MCF 10A (cell line): ENCODE measurements around the gene TSEN34. TPM values are rescaled to one million over a fixed set of nuclear protein-coding genes. Genes with fewer than 3 reads are reported as not detected.

Experiments
- BruUV-seq: library from RNA; stranded (reverse); fragments of 400-500 nt; replicated peaks from 2 replicates; lab custom pipeline; 2021; lab: Mats Ljungman, UMichigan
- CTCF ChIA-PET: fragments of 300-600 bp; sonication (Branson Sonifier 250); formaldehyde crosslinking; extraction: SDS; loops from one replicate; lab custom pipeline; 2021; ENCODE audit warnings: antibody characterized with exemption, inconsistent platforms; lab: Yijun Ruan, JAX
- POLR2A ChIA-PET: fragments of 300-600, 350-650 bp; sonication (Branson Sonifier 250); formaldehyde crosslinking; extraction: SDS; loops from one replicate; lab custom pipeline; 2020; ENCODE audit warnings: antibody characterized with exemption, inconsistent platforms; lab: Yijun Ruan, JAX
- DNase-seq: peaks from one replicate; pipeline ENCODE4 v3.0.0-alpha.2; 2018; ENCODE audit not compliant: unreplicated experiment
- H3K27ac Mint-ChIP-seq: one replicate; pipeline ENCODE4 v1.8.0; 2022; ENCODE audit warnings: mild to moderate bottlenecking, low read depth, mixed read lengths; ENCODE audit not compliant: unreplicated experiment
- H3K27me3 Mint-ChIP-seq: one replicate; pipeline ENCODE4 v1.8.0; 2022; ENCODE audit warnings: mixed read lengths; ENCODE audit not compliant: insufficient read depth, unreplicated experiment
- H3K36me3 Mint-ChIP-seq: one replicate; pipeline ENCODE4 v1.8.0; 2022; ENCODE audit warnings: mild to moderate bottlenecking, moderate library complexity, mixed read lengths; ENCODE audit not compliant: insufficient read depth, unreplicated experiment
- H3K4me1 Mint-ChIP-seq: one replicate; pipeline ENCODE4 v1.8.0; 2022; ENCODE audit warnings: mixed read lengths; ENCODE audit not compliant: insufficient read depth, unreplicated experiment
- H3K4me3 Mint-ChIP-seq: one replicate; pipeline ENCODE4 v1.8.0; 2022; ENCODE audit warnings: mild to moderate bottlenecking, moderate library complexity, mixed read lengths; ENCODE audit not compliant: unreplicated experiment
- H3K9me3 Mint-ChIP-seq: one replicate; pipeline ENCODE4 v1.8.0; 2022; ENCODE audit warnings: mixed read lengths; ENCODE audit not compliant: unreplicated experiment
- CTCF ChIP-seq: fragments of 200-600 bp; IDR thresholded peaks from one replicate; pipeline ENCODE4 v1.8.0; 2022; ENCODE audit warnings: antibody characterized with exemption, mild to moderate bottlenecking; ENCODE audit not compliant: unreplicated experiment
- intact Hi-C: fragments of 100-400 bp; cut with micrococcal nuclease; formaldehyde crosslinking; loops from 2 replicates; pipeline ENCODE4 v1.14.1; 2022
- total RNA-seq: library from RNA; stranded (reverse); gene quantifications from 2 replicates; pipeline ENCODE4 v1.2.3, GENCODE V29; 2022

The TSEN34 gene
- total RNA-seq, 1 experiment from 2014 or later = 40.1 TPM

GRCh38 chr19:54172471-54173358 lies 18.4 kb upstream of the TSEN34 start, which contains the start of gene TMC4:
TSS of gene TMC4 (minus strand) at chr19:54173160. CDS start at chr19:54173117, 43 bp downstream.
- intact Hi-C loops = no loop called here
- Mint-ChIP-seq H3K9me3 (no peaks in the 10 kb centered on the region), H3K4me3 (peak within 1 kb of the TSS; percentile 69), H3K4me1 (peaks cover 6% of the 10 kb centered on the region), H3K27ac (peak within 1 kb of the TSS; percentile 85), H3K27me3 (no peaks in the 10 kb centered on the region), H3K36me3 (peaks cover 23% of the 10 kb centered on the region)
- POLR2A ChIA-PET = interaction anchor here (0.7 to 2.2 kb wide), 12 partner anchors 13 to 276 kb away, joined by 3 to 24 read pairs (median 5); partner anchors contain the start of genes CNOT3, LENG1, LENG8 and MBOAT7
- peak; percentile 33 for TF ChIP-seq CTCF
- BruUV-seq = no TSS peak
- peak; percentile 76 for DNase-seq
- CTCF ChIA-PET = interaction anchor here (0.6 to 2.2 kb wide), 12 partner anchors 7 to 1467 kb away, joined by 3 to 11 read pairs (median 3); partner anchors contain the start of gene MBOAT7

GRCh38 chr19:54173359-54173699 lies 17.8 kb upstream of the TSEN34 start:
- intact Hi-C loops = no loop called here
- Mint-ChIP-seq H3K4me3 (no peak overlapping the region), H3K27me3 (no peaks in the 10 kb centered on the region), H3K4me1 (peaks cover 6% of the 10 kb centered on the region), H3K9me3 (no peaks in the 10 kb centered on the region), H3K36me3 (peaks cover 29% of the 10 kb centered on the region), H3K27ac (no peak overlapping the region)
- no peak for DNase-seq
- peak; percentile 1 for TF ChIP-seq CTCF
- no TSS peak for BruUV-seq
- CTCF ChIA-PET = interaction anchor here (0.6 to 2.2 kb wide), 9 partner anchors 8 to 1467 kb away, joined by 3 to 11 read pairs (median 4); partner anchors contain the start of gene MBOAT7
- POLR2A ChIA-PET = interaction anchor here (0.6 to 2.2 kb wide), 12 partner anchors 14 to 276 kb away, joined by 3 to 24 read pairs (median 5); partner anchors contain the start of genes CNOT3, LENG1, LENG8 and MBOAT7

GRCh38 chr19:54173951-54174834 lies 16.9 kb upstream of the TSEN34 start:
- H3K4me1 Mint-ChIP-seq = peaks cover 6% of the 10 kb centered on the region
- no peaks in the 10 kb centered on the region for H3K9me3 Mint-ChIP-seq
- peak overlapping the region; percentile 42 for H3K27ac Mint-ChIP-seq
- intact Hi-C loops = no loop called here
- H3K27me3 Mint-ChIP-seq = no peaks in the 10 kb centered on the region
- CTCF ChIA-PET = interaction anchor here (1.0 to 2.2 kb wide), 7 partner anchors 9 to 264 kb away, joined by 3 to 11 read pairs (median 4); partner anchors contain the start of gene MBOAT7
- no peak for TF ChIP-seq CTCF
- H3K4me3 Mint-ChIP-seq = no peak overlapping the region
- BruUV-seq = no TSS peak
- POLR2A ChIA-PET = interaction anchor here (0.6 to 2.2 kb wide), 11 partner anchors 14 to 157 kb away, joined by 3 to 24 read pairs (median 6); partner anchors contain the start of genes CNOT3, LENG1, MBOAT7 and PRPF31
- peaks cover 33% of the 10 kb centered on the region for H3K36me3 Mint-ChIP-seq
- DNase-seq = no peak
